ENCODE data around the gene C18orf54.

The C18orf54 gene

DNA sequence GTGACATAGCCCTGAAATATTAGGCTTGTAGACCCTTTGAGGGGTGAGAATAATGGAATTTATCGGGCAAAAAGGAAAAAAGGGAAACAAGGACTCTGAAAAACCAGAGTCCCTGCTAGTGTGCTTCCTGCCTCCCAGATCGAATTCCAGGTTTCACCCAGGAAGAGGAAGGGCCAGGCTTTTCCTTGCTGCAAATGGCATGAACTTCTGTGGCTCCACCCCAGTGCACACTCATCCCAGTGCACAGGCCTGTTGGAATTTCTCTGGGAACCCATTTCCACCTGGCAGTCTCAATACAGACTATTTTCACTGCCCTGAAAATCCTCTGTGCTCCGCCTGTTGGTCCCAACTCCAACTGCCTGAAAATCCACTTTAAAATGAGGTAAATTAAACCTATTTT, 29.9 kb downstream of the C18orf54 start:
- no peak for DNase-seq

DNA sequence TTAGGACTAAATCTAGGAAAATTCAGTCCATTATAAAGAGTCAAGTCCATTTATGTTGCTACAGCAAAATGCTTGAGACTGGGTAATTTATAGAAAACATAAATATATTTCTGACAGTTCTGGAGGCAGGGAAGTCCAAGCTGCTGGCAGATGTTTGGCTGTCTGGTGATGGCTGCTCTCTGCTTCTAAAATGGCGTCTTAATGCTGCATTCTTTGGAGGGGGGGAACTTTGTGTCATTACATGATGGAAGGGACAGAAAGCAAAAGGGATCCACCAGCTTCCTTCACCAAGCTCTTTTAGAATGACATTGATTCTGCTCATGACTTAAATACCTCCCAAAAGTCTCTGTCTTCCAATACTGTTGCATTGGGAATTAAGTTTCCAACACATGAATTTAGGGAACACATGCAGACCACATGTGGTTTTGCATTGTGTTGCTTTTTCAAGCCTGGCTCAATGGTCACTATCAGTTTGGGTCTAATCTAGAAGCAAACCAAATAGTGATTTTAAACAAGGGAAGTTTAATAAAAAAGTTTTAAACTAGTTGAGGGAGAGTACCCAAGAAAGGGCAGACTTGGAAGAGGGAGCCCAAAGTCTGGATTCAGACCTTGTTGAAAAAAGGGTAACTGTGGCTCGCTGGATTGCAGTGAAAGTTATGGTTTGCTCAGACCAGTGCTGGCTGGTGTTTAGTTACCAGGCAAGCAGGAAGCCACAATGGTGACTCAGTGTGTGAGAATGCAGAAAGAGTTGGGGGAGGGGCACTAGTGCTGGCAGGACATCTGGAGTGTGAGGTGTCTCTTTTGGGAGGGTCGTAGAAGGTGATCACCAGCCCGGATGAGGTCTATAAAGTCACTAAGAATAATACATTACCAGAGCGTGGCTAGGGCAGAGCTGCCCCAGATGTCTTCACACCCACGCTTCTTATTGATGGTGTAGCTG, 30.8 kb downstream of the C18orf54 start:
- no peak for DNase-seq

DNA sequence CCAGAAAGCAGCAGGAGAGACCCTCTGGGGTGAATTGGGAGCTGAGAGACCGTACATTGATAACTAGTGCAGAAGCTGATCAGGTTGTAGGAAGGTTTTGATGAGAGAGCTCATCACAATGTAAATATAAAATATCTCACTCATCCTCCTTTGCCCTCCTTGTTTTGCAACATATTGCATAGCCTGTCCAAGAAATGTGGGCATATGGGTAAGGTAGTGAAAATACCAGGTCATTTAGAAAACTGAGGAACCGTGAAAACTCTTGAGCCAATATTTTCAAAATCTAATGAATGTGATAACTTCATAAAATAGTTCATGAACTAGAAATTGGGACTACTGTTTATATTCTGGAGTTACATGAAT, 31.4 kb downstream of the C18orf54 start:
- no peak for DNase-seq

GRCh38 chr18:54390838-54391237, 33.1 kb downstream of the C18orf54 start:
- no peak for DNase-seq

DNA sequence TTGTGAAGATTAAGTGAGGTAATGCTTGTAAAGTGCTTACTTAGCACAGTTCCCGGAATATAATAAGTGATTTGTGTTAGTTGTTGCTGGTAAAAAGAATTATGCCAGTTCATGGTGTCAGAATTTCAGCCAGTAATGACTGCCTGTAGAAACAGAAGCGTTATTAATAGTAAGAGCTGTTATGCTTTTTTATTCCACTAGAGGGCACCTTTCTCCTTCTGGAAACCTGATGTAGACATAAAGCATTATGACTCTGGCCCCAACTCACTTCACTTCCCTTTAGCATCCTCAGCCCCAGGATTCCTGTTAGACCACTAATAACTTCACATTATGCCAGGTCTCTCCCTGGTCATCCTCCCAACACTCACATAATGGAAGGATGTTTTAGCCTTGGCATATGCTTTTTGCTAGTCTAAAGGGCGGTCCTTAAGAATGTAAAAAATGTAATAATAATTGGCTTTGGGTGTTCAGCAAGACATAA, 34.9 kb downstream of the C18orf54 start:
- no peak for DNase-seq

- no peak for DNase-seq
Measured at GRCh38 chr18:54393648-54394294, 36.1 kb downstream of the C18orf54 start.

GRCh38 chr18:54396760-54397159, 39.1 kb downstream of the C18orf54 start:
- DNase-seq, result no peak

- no peak for DNase-seq
Measured at GRCh38 chr18:54405290-54405689, 47.6 kb downstream of the C18orf54 start.

DNA sequence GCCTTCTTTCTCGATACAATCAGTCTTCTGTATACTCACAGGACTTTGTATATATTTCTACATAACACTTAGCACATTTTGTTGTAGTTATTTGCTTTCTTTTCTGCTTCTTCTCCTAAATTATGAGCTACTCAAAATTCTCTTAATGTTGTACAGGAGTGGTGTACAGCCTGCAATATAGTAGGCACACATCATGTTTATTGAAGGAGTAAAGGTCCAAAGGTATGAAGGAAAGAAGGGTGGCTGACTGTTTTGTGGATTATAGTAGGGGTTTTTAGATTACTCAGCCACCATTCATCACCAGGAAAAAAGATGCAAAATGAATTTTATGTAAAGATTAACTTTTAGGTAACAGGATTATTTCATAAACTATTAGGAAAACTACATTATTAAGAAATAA, 54.1 kb downstream of the C18orf54 start:
- DNase-seq, result no peak

GRCh38 chr18:54415086-54415485, 57.4 kb downstream of the C18orf54 start:
- DNase-seq, result no peak

- DNase-seq, result no peak
Measured at GRCh38 chr18:54416436-54416835, 58.7 kb downstream of the C18orf54 start.

DNA sequence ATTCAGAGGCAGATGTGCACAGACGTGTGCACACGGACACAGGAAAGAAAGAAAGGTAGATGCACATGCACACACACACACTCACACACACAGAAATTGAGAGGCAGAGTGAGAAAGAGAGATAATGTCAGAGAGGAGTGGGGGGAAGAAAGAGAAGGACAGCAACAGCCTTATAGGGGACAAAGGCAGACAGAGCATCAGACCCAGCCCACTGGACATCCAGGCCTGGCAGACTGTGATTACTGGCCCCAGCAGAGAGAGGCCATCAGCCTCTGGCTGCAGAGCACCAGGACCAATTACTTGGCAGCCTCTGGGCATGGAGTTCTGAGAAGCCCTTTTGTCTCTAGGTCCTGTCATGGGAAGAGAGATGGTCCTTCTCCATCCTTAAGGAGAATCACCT, 66.1 kb downstream of the C18orf54 start:
- no peak for DNase-seq

DNA sequence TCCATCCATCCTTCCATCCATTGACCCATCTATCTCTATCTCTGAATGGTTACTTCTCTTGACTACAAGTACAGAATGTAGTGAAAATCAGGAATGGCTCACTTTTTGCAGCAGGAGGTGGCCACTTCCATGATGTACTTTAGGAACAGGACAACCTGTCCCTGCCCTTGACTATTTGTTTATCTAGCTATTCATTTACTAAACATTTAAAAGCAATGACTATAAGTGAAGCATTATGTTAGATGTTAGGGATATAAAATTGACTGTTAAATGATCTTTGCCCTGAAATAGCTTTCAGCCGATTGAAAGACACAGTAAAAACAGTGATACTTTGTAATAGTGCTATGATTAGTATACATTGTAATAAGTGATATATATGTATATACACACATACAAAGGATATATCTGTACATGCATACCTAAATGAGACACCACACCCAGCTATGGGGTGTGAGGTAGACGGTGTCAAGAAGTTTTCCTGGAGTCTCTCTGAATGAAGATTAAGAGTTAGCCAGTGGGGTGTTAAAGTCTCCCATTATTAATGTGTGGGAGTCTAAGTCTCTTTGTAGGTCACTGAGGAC, 68.5 kb downstream of the C18orf54 start:
- no peak for DNase-seq

Data from T-helper 9 cell (primary cell).